Activated T-cell treated with anti-CD3 and anti-CD28 coated beads, Interleukin-2, amount 50 U/mL, for 1 hour (primary cell): Measurements from ENCODE around the gene COASY.
A peak's percentile ranks its signal among the peaks of the same experiment; 100 is the strongest.
"Not testable (repeated sequence)": the region's sequence is repeated elsewhere in the genome, so short reads cannot be mapped to it uniquely, and the experiment has no call there.

Experiments
- DNase-seq: peaks from one replicate; pipeline ENCODE4 v3.0.0-alpha.2; 2020

The COASY gene

DNA sequence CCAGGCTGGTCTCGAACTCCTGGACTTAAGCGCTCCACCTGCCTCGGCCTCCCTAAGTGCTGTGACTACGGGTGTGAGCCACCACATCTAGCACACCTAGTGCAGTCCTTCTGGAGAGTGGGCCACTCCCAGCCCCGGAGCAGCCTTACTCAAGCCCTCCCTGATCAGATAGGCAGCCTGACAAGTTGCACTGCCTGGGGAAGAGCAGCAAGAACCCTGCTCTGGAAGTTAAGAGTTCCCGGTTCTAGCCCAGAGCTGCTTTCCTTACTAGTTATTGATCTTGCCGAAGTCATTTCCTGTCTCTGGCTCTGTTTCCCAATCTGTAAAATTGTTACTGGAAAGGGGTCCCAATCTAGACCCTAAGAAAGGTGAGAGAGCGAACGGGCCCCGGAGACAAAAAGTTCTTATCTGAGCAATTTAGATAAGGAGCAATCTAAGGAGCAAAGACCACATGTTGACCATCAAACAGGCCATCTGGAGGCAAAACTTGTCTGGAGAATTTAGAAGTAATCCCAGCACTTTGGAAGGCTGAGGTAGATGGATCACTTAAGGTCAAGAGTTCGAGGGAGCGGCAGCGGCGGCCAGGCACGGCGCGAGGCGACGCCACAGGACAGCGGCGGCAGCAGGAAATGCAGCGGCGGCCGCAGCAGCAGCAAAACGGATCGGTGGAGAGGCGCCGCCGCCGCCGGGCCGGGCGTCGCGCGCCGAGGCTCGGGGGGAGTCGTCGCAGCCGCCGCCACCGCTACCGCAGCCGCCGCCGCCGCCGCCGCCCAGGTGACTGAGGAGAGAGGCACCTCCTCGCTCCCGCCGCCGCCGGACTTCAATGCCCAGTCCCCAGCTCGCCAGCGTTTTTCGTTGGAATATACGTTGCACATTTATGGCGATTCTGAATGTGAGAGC lies 30.2 kb upstream of the COASY start:
- DNase-seq = peak; percentile 61

DNA sequence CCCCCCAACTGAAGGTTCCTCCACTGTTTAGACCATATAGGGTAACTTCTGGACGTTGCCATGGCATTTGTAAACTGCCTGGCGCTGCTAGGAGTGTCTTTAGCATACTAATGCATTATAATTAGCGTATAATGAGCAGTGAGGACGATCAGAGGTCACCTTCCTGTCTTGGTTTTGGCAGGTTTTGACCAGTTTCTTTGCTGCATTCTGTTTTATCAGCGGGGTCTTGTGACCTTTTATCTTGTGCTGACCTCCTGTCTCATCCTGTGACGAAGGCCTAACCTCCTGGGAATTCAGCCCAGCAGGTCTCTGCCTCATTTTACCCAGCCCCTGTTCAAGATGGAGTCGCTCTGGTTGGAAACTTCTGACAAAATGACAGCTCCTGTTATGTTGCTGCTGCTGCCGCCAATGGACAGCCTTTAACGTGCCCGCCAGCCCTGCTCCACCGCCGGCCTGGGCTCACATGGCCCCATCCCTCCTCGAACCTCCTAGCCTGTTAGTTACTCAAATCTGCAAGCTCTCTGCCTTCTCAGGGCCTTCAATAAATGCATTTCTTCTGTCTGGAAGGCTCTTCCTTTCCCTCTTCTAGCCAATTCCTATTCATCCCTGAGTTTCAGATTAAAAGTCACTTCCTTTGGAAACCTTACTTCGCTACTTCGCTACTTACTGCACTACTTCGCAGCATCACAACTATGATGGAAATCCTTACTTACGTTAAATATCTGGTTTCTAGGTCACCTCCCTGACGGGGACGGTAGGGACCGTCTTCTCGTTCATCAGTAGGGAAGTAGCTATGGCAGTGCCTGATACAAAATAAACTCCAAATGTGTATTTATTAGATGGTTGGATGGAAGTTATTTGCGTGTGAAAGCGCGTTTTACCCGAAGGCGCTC lies 26.5 kb upstream of the COASY start:
- DNase-seq = no peak

DNA sequence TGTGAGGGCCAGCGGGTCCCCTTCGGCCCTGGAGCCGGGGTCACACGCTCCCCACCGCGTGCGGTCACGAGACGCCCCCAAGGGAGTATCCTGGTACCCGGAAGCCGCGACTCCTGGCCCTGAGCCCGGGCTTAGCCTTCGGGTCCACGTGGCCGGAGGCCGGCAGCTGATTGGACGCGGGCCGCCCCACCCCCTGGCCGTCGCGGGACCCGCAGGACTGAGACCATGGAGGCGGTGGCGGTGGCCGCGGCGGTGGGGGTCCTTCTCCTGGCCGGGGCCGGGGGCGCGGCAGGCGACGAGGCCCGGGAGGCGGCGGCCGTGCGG lies 25.9 kb upstream of the COASY start, which contains the start of gene NAGLU:
NAGLU (plus strand) TSS at position 194 of the 324 bp plus-strand sequence; CDS start at position 226, 32 bp downstream.
- DNase-seq = peak; percentile 81

DNA sequence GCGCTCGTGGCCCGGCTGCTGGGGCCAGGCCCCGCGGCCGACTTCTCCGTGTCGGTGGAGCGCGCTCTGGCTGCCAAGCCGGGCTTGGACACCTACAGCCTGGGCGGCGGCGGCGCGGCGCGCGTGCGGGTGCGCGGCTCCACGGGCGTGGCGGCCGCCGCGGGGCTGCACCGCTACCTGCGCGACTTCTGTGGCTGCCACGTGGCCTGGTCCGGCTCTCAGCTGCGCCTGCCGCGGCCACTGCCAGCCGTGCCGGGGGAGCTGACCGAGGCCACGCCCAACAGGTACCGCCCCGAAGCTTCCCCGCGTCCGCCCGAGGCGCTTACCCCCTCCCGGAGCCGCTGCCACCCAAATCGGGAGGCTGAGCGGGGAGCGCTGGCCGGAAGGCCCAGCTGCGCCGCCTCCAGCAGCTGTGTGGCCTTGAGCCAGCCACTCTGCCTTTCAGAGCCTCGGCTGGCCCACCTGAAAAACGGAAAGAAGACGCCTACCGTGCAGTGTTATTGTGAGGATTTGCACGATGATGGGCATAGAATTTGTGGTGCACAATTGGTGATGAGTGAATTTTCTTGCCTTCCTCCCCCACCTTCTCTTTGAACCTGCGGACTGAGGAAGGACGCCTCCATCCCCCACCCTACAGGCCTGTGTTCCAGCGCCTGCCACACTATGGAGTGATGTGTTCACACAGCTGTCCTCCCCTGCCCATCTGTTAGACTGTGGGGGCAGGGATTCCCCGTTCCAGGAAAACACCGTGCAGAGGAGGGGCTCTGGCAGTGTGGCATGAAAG lies 25.4 kb upstream of the COASY start:
- DNase-seq = peak; percentile 75

DNA sequence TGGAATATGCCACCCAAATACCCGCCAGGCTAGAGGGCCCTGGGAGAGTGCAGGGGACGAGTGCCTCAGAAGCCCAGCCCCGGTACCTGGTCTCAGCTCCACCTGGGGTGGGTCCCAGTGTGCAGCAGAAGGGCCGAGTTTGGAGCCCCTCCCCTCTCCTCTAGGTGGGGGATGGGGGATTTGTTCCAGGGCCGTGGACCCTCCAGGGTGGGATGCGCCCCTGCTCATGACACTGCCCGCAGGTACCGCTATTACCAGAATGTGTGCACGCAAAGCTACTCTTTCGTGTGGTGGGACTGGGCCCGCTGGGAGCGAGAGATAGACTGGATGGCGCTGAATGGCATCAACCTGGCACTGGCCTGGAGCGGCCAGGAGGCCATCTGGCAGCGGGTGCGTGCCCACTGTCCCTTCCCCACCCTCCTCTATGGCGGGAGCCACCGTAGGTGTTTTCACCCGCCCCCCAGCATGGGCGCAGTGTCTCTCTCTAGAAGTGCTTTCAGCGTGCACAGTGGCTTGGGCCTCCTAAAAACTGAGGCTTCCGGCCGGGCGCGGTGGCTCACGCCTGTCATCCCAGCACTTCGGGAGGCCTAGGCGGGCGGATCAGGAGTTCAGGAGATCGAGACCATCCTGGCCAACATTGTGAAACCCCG lies 24.7 kb upstream of the COASY start:
- DNase-seq = no peak

DNA sequence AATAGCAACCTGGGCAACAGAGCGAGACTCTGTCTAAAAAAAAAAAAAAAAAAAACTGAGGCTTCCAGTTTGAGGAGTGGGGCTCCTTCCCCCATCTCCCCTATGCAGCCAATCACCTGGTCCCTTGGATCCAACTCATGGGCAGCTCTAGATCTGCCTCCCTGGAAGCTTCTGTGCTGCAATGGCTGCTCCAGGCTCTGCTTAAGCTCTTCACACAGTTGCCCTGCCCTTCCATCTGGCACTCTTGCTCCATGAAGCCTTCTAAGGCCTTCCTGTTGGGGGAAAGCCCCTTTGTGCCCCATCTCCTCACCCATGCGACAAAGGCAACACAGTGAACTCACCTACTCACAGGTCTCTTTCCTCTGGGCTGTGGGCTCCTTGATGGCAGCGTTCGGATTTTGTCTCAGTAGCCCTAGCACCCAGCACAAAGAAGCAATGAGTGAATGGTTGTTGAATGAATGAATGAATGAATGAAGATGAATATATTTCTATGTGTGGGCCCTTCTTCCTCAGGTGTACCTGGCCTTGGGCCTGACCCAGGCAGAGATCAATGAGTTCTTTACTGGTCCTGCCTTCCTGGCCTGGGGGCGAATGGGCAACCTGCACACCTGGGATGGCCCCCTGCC lies 24.0 kb upstream of the COASY start:
- no peak for DNase-seq

DNA sequence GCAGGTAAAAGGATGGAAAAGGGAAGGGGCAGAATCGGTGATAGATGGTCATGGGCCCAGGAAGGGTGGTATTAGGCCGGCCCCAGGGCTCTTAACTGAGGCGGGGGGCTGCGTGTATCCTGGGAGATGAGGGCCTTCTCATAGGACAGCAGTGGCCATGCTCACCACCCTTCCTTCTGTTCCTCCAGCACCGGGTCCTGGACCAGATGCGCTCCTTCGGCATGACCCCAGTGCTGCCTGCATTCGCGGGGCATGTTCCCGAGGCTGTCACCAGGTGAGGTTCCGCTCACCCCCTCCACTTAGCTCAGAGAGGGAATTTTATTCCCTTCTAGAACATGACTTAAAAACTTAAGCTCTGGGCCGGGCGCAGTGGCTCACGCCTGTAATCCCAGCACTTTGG lies 23.5 kb upstream of the COASY start:
- DNase-seq = no peak

DNA sequence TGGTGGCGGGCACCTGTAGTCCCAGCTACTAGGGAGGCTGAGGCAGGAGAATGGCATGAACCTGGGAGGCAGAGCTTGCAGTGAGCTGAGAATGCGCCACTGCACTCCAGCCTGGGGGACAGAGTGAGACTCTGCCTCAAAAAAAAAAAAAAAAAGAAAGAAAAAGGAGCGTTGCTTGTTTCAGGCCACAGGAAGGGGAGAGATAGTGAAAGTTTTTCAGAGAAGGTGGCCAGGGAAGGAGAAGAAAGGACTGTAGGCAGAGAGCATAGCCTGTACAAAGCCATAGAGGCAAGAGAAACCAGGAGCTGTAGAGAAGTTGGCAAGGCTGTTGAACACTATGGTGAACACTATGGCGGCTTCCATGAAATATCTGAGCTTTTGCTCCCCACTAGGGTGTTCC lies 21.4 kb upstream of the COASY start:
- DNase-seq = not testable (repeated sequence)

DNA sequence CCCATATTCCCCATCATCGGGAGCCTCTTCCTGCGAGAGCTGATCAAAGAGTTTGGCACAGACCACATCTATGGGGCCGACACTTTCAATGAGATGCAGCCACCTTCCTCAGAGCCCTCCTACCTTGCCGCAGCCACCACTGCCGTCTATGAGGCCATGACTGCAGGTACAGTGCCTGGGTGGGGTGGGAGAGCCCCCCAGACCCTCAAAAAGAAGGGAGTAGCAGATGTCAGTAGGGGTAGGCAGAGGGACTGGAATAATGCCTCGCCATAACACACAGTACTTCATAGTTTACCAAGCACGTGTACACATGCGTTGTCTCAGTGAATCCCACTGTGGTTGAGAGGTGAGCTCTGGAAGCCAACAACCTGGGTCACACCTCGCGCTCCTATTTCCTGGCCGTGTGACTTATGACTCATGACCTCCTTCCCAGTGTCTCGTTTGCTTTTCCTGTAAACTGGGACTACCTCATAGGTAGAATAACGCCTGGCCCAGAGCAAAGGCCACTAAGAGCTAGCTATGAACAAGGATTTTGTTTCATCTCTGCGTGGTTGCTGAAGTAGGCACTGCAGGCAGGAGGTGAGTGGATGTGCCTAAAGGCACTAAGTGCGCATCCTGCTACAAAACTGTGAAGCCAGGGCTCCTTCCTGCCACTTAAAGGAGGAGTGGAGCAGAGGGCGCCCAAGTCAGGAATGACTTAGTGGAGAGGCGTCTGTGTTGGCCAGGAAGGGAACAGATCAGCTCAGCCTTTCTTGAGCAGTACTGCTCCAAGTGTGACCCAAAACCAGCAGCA lies 20.7 kb upstream of the COASY start:
- peak; percentile 37 for DNase-seq

DNA sequence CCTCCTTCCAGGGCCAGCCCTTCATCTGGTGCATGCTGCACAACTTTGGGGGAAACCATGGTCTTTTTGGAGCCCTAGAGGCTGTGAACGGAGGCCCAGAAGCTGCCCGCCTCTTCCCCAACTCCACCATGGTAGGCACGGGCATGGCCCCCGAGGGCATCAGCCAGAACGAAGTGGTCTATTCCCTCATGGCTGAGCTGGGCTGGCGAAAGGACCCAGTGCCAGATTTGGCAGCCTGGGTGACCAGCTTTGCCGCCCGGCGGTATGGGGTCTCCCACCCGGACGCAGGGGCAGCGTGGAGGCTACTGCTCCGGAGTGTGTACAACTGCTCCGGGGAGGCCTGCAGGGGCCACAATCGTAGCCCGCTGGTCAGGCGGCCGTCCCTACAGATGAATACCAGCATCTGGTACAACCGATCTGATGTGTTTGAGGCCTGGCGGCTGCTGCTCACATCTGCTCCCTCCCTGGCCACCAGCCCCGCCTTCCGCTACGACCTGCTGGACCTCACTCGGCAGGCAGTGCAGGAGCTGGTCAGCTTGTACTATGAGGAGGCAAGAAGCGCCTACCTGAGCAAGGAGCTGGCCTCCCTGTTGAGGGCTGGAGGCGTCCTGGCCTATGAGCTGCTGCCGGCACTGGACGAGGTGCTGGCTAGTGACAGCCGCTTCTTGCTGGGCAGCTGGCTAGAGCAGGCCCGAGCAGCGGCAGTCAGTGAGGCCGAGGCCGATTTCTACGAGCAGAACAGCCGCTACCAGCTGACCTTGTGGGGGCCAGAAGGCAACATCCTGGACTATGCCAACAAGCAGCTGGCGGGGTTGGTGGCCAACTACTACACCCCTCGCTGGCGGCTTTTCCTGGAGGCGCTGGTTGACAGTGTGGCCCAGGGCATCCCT lies 18.5 kb upstream of the COASY start:
- DNase-seq = no peak

DNA sequence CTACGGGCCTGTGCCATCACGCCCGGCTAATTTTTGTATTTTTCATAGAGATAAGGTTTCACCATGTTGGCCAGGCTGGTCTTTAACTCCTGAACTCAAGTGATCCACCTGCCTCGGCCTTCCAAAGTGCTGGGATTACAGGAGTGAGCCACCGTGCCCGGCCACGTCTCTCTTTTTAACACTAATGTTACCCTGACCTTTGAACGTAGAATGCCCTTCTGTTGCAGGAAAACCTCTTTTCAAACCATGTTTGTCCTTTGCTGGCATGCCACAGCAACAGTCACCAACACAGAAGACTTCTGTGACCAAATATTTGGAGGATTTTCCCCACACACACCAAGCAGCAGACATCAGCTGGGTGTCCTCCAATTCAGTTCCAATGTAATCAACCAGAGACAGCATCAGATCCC lies 17.1 kb upstream of the COASY start:
- DNase-seq = no peak

DNA sequence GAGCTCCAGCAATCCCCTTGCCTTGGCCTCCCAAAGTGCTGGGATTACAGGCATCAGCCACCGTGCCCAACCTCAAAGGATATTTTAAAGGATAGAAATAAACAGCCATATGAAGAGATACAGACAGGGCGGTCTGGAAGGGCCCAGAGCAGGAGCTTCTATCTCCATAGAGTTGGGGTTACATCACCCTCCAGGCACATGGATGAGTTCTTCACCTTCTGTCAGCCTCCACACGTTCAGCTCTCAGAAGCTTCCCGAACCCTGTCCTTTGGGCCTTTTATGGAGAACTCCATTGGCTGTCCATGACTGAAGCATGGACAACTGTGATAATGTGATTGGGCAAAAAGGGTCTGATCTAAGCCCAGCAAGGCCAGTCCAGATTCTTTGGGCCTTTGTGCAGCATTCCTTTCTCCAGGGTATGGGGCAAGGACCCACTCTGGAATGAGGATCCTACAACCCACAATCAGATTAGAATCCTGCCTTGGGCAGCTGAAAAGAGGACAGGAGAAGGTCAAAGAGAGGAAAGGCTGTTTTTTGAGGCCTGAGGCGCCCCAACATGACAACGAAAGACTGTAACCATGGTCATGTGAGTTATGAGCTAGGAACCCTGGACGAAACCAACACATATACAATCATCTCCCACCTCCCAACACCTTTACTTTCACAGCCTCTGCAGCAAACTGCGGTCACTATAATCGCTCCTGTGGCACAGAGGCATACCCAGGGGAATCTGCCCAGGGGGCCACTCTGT lies 16.0 kb upstream of the COASY start:
- not testable (repeated sequence) for DNase-seq

DNA sequence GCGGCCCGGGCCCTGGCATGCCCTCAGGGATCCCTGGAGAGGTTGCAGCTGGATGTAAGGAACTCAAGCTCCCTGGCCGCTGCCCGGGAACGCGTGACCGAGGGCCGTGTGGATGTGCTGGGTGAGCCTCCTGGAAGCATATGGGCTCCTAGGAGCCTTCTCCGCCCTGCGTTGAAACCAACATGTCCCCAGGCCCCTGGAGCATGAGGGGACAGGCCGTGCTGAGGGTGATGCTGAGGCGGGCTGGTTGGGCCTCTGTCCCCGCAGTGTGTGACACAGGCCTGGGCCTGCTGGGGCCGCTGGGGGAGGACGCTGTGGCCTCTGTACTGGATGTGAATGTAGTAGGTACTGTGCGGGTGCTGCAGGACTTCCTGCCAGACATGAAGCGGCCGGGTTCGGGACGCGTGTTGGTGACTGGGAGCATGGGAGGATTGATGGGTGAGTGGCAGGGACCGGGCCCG lies 14.9 kb upstream of the COASY start:
- DNase-seq = no peak

DNA sequence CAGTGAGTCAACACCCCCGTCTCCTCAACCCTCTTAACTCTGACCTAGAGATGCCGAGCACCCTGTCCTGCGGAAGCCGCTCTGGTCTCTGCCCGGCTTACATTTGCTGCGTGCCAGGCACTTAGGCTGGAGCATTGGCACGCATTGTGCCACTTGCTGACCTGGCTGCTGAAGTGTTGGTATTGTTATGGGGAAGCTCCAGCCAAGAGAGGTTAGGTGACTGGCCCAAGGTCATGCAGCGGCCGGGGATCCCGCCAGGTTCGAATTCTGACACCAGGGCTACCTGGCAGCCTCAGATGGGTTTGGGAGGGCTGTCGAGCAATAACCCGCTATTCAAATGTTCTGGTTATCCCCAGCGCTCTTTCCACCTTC lies 14.3 kb upstream of the COASY start:
- no peak for DNase-seq

DNA sequence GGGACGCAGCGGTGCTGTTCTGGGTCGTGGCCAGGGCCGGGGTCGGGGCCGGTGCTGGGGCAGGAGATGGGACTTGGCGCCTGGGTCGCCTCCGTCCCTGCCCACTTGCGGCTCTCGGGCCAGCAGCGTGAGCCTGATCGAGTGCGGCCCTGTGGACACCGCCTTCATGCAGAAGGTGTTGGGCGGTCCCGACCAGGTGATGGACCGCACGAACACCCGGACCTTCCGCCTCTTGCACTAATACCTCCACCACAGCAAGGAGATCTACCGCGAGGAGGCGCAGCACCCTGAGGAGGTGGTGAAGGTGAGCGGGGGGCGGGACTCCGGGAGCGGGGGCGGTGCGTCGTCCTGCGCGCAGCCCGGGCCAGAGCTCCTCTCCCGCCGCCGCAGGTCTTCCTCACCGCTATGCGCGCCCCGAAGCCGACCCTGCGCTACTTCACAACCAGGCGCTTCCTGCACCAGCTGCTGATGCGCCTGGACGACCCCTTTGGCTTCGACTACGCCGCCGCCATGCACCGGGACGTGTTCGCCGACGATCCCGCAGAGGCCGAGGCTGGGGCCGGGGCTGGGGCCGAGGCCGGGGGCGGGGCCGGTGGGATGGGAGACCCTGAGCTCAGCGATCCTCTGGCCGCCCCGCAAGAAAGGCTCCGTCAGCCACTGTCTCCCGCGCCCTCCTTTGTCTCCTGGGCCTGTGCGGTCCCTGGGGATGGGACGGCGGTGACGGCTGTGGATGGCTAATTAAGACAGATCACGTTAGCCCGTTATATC lies 13.7 kb upstream of the COASY start:
- DNase-seq = peak; percentile 84

DNA sequence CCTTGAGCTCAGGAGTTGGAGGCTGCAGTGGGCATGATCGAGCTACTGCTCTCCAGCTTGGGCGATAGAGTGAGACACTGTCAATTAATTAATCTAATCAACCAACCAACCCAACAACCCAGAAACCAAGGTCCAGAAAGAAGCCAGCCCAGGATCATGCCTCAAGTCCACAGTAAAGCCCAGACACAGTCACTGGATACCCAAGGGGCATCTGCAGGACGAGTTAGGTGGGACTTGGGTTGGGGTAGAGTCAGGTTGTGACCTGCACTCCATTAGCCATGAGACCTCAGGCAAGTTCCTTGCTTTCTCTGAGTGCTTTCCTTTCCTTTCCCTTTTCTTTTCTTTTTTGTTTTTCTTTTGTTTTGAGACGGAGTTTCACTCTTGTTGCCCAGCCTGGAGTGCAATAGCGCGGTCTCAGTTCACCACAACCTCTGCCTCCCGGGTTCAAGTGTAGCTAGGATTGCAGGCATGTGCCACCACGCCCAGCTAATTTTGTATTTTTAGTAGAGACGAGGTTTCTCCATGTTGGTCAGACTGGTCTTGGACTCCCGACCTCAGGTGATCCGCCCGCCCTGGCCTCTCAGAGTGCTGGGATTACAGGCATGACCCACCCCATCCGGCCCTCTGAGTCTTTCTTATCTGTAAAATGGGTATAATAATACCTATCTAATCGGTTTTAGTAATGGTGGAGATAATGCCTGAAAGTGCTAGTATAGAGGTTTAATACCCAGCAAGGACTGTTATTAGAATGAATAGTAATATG lies 12.8 kb upstream of the COASY start:
- no peak for DNase-seq

DNA sequence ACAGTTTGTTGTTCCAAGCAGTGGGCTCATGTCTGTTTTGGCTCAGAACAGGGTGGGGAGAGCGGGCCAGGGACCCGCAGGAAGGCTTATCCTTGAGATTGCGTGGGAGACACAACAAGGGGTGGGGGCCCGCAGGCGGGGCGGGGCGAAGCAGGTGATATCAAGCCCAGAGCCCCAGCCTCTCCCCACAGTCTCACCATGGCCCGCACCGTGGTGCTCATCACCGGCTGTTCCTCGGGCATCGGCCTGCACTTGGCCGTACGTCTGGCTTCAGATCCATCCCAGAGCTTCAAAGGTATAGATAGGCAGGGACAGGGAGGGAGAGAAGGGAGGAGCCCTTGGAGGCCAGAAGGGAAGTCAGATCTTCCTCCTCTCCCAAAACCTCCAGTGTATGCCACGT lies 9.2 kb upstream of the COASY start, which contains the start of gene HSD17B1:
HSD17B1 (plus strand) TSS at position 188 of the 400 bp plus-strand sequence; CDS start at position 199, 11 bp downstream.
- DNase-seq = not testable (repeated sequence)
